ENCODE measurements around the gene MRPS27.

Gene MRPS27

GRCh38 chr5:72319976-72320752 lies at the start of gene MRPS27, which contains the start of gene PTCD2:
MRPS27 (minus strand) TSS chr5:72320240; CDS start chr5:72320221, 19 bp downstream.
PTCD2 (plus strand) TSS chr5:72320373; CDS start chr5:72320383, 10 bp downstream.
- DNase-seq: peak; percentile 81

GRCh38 chr5:72369711-72370110 lies 49.7 kb upstream of the MRPS27 start:
- DNase-seq: no peak

GRCh38 chr5:72369301-72369700 lies 49.3 kb upstream of the MRPS27 start:
- DNase-seq: no peak

GRCh38 chr5:72368271-72368670 lies 48.2 kb upstream of the MRPS27 start:
- DNase-seq: no peak

- no peak for DNase-seq
Measured at GRCh38 chr5:72366324-72366976, 46.4 kb upstream of the MRPS27 start.

- DNase-seq: no peak
Measured at GRCh38 chr5:72364951-72365350, 44.9 kb upstream of the MRPS27 start.

GRCh38 chr5:72364171-72364570 lies 44.1 kb upstream of the MRPS27 start:
- DNase-seq: no peak

- no peak for DNase-seq
Measured at GRCh38 chr5:72363166-72363802, 43.2 kb upstream of the MRPS27 start.

GRCh38 chr5:72359886-72360285 lies 39.8 kb upstream of the MRPS27 start:
- DNase-seq: no peak

GRCh38 chr5:72358925-72359324 lies 38.9 kb upstream of the MRPS27 start:
- no peak for DNase-seq

GRCh38 chr5:72356361-72356760 lies 36.3 kb upstream of the MRPS27 start:
- no peak for DNase-seq

GRCh38 chr5:72355706-72356299 lies 35.8 kb upstream of the MRPS27 start:
- no peak for DNase-seq

GRCh38 chr5:72353046-72353445 lies 33.0 kb upstream of the MRPS27 start:
- no peak for DNase-seq

- no peak for DNase-seq
Measured at GRCh38 chr5:72352616-72353015, 32.6 kb upstream of the MRPS27 start.

GRCh38 chr5:72351376-72351775 lies 31.3 kb upstream of the MRPS27 start:
- no peak for DNase-seq

GRCh38 chr5:72347801-72348308 lies 27.8 kb upstream of the MRPS27 start:
- DNase-seq: no peak

- DNase-seq: no peak
Measured at GRCh38 chr5:72346398-72346797, 26.4 kb upstream of the MRPS27 start.

GRCh38 chr5:72338689-72339209 lies 18.7 kb upstream of the MRPS27 start:
- DNase-seq: no peak

GRCh38 chr5:72337159-72337558 lies 17.1 kb upstream of the MRPS27 start:
- no peak for DNase-seq

- DNase-seq: no peak
Measured at GRCh38 chr5:72330712-72331111, 10.7 kb upstream of the MRPS27 start.

- DNase-seq: no peak
Measured at GRCh38 chr5:72328172-72328571, 8.1 kb upstream of the MRPS27 start.

- no peak for DNase-seq
Measured at GRCh38 chr5:72326306-72326649, 6.2 kb upstream of the MRPS27 start.
